Fibroblast of lung (primary cell): Measurements from ENCODE around the gene METTL16. TPM values are rescaled to one million over a fixed set of nuclear protein-coding genes. Genes with fewer than 3 reads are reported as not detected.

Experiments
- DNase-seq, 2 donors: peaks; one replicate each; pipeline versions ENCODE4 v3.0.0 to v3.0.0-alpha.2; 2010; ENCODE audit warnings: low read depth in 2 of 2
- H2AFZ ChIP-seq: 2 replicates; pipeline ENCODE4 v1.5.1; 2012; ENCODE audit warnings: low read length, control low read depth, inconsistent platforms
- H3K27ac ChIP-seq: 2 replicates; pipeline ENCODE4 v1.5.1; 2011; ENCODE audit warnings: low read length, control low read depth; ENCODE audit not compliant: insufficient read depth
- H3K27me3 ChIP-seq: 2 replicates; pipeline ENCODE4 v1.5.1; 2011; ENCODE audit warnings: mild to moderate bottlenecking, low read length; ENCODE audit not compliant: control insufficient read depth, insufficient read depth
- H3K36me3 ChIP-seq: 2 replicates; pipeline ENCODE4 v1.5.1; 2011; ENCODE audit warnings: low read length; ENCODE audit not compliant: control insufficient read depth, insufficient read depth
- H3K4me1 ChIP-seq: 2 replicates; pipeline ENCODE4 v1.5.1; 2011; ENCODE audit warnings: low read length; ENCODE audit not compliant: control insufficient read depth, insufficient read depth; ENCODE audit errors: extremely low read depth
- H3K4me2 ChIP-seq: 2 replicates; pipeline ENCODE4 v1.5.1; 2011; ENCODE audit warnings: low read length, control low read depth; ENCODE audit not compliant: insufficient read depth; ENCODE audit errors: extremely low read depth
- H3K4me3 ChIP-seq, 4 experiments: fragments of 200-600 bp in 1 of 4; sonication (generic) in 1 of 4; replicated peaks in 1 of 4; 2 replicates each; pipeline ENCODE4 v1.5.1; 2011 to 2016; ENCODE audit warnings: low read length in 4 of 4, low read depth in 3 of 4, mild to moderate bottlenecking in 3 of 4, control low read depth in 2 of 4, inconsistent platforms in 1 of 4, mixed read lengths in 1 of 4; ENCODE audit not compliant: insufficient read depth in 1 of 4; ENCODE audit errors: control extremely low read depth in 1 of 4
- H3K79me2 ChIP-seq: 2 replicates; pipeline ENCODE4 v1.5.1; 2012; ENCODE audit warnings: mild to moderate bottlenecking, low read length, inconsistent platforms; ENCODE audit not compliant: control insufficient read depth, insufficient read depth
- H3K9ac ChIP-seq: 2 replicates; pipeline ENCODE4 v1.5.1; 2011; ENCODE audit warnings: mild to moderate bottlenecking, low read length, control low read depth; ENCODE audit not compliant: insufficient read depth
- H3K9me3 ChIP-seq: 2 replicates; pipeline ENCODE4 v1.5.1; 2012; ENCODE audit warnings: low read depth, low read length; ENCODE audit not compliant: control insufficient read depth, insufficient read depth
- H4K20me1 ChIP-seq: 2 replicates; pipeline ENCODE4 v1.5.1; 2011; ENCODE audit warnings: low read length; ENCODE audit not compliant: control insufficient read depth, insufficient read depth; ENCODE audit errors: extremely low read depth
- EZH2 ChIP-seq: IDR thresholded peaks from 2 replicates; pipeline ENCODE4 v1.5.1; 2012; ENCODE audit warnings: low read length, control low read depth, mild to moderate bottlenecking; ENCODE audit errors: missing control alignments
- polyA plus RNA-seq, 2 donors: library from polyadenylated mRNA; depleted of rRNA in 1 of 2; stranded (reverse) in 1 of 2; unstranded in 1 of 2; fragments of >200 nt; gene quantifications; 2 replicates each; pipeline ENCODE4 v1.2.1, GENCODE V29; 2011 to 2012; ENCODE audit warnings: missing spikeins in 1 of 2
- total RNA-seq: library from RNA; depleted of rRNA; stranded (reverse); fragments of >200 nt; gene quantifications from 2 replicates; pipeline ENCODE4 v1.2.1, GENCODE V29; 2014
- TF ChIP-seq, protein P1 (sequence below), 2 donors: IDR thresholded peaks in 1 of 2; conservative IDR thresholded peaks in 1 of 2; 1 replicate in 1 of 2; 2 replicates in 1 of 2; pipeline ENCODE4 v1.5.1; 2011 to 2012; ENCODE audit warnings: low read length in 2 of 2, control low read depth in 1 of 2, inconsistent platforms in 1 of 2, low read depth in 1 of 2, mild to moderate bottlenecking in 1 of 2

The METTL16 gene
- total and polyA plus RNA-seq, 2 donors (not counting 1 experiment from before 2014, with no cell fraction given) = 12.2 to 13.4 TPM

- Histone ChIP-seq H2AFZ (no peak overlapping the region), H3K36me3 (peaks cover 8% of the 10 kb centered on the region), H3K27me3 (no peaks in the 10 kb centered on the region), H3K27ac (no peak overlapping the region), H3K9me3 (no peaks in the 10 kb centered on the region), H3K4me1 (no peaks in the 10 kb centered on the region), H3K9ac (no peak overlapping the region), H4K20me1 (no peaks in the 10 kb centered on the region), H3K4me2 (no peak overlapping the region), H3K4me3 (no peak overlapping the region), H3K79me2 (no peaks in the 10 kb centered on the region)
- no peak for TF ChIP-seq EZH2
- TF ChIP-seq, protein P1, sequence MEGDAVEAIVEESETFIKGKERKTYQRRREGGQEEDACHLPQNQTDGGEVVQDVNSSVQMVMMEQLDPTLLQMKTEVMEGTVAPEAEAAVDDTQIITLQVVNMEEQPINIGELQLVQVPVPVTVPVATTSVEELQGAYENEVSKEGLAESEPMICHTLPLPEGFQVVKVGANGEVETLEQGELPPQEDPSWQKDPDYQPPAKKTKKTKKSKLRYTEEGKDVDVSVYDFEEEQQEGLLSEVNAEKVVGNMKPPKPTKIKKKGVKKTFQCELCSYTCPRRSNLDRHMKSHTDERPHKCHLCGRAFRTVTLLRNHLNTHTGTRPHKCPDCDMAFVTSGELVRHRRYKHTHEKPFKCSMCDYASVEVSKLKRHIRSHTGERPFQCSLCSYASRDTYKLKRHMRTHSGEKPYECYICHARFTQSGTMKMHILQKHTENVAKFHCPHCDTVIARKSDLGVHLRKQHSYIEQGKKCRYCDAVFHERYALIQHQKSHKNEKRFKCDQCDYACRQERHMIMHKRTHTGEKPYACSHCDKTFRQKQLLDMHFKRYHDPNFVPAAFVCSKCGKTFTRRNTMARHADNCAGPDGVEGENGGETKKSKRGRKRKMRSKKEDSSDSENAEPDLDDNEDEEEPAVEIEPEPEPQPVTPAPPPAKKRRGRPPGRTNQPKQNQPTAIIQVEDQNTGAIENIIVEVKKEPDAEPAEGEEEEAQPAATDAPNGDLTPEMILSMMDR (conservative IDR thresholded peaks at IDR 0.05 in 1 of 2, IDR thresholded peaks at IDR 0.05 in 1 of 2; ENCODE audit: low read depth in 1 of 2, low read length in 2 of 2) = no peak
- DNase-seq = no peak
Measured at GRCh38 chr17:2370211-2370589, 141.5 kb downstream of the METTL16 start.

DNA sequence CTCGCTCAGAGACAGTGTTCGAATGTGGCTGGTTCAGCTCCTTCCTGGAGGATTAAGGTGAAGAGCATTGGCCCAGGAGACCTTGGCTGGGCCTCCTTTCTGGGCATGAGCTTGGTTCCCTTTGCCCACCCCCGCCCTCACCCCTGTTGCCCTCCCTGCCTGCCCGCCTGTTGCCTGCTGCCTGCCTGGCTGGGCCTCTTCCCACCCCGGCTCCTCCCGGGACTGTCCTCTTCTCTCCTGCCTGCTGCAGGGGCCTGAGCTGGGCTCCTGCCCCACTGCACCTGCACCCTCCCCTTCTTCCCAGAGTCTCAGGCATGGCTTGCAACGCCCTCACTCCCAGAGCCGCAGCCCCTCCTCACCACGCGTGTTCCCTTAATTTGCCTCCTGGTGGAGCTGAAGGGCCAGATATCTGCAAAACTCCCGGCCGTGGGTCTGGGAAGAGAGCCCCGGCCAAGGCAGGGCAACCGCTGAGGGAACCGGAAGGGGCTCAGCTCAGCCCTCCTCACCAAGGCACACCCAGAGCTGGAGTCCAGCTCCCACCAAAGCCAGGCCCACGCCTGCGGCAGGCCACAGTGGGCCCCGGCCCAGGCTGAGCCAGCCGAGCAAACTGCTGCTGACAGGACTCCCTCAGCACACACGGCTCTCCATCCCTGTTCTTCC, 142.0 kb downstream of the METTL16 start:
- Histone ChIP-seq H3K9ac (no peak overlapping the region), H3K4me3 (no peak overlapping the region), H3K9me3 (no peaks in the 10 kb centered on the region), H3K27me3 (no peaks in the 10 kb centered on the region), H3K4me2 (no peak overlapping the region), H3K4me1 (no peaks in the 10 kb centered on the region), H3K27ac (no peak overlapping the region), H3K36me3 (peaks cover 6% of the 10 kb centered on the region), H2AFZ (no peak overlapping the region), H4K20me1 (no peaks in the 10 kb centered on the region), H3K79me2 (no peaks in the 10 kb centered on the region)
- DNase-seq = peak in 1 of 2 donors; percentile 32
- no peak for TF ChIP-seq EZH2
- TF ChIP-seq, protein P1 (conservative IDR thresholded peaks at IDR 0.05 in 1 of 2, IDR thresholded peaks at IDR 0.05 in 1 of 2; ENCODE audit: low read depth in 1 of 2, low read length in 2 of 2) = peak in 1 of 2 donors; percentile 9

GRCh38 chr17:2369039-2369438, 142.6 kb downstream of the METTL16 start:
- peak in 1 of 2 donors; percentile 28 for DNase-seq
- Histone ChIP-seq H3K27me3 (no peaks in the 10 kb centered on the region), H3K9me3 (no peaks in the 10 kb centered on the region), H3K36me3 (peaks cover 10% of the 10 kb centered on the region), H3K4me3 (no peak overlapping the region), H3K9ac (no peak overlapping the region), H3K27ac (no peak overlapping the region), H2AFZ (no peak overlapping the region), H3K4me1 (no peaks in the 10 kb centered on the region), H4K20me1 (no peaks in the 10 kb centered on the region), H3K4me2 (no peak overlapping the region), H3K79me2 (no peaks in the 10 kb centered on the region)
- no peak for TF ChIP-seq EZH2
- TF ChIP-seq, protein P1 (conservative IDR thresholded peaks at IDR 0.05 in 1 of 2, IDR thresholded peaks at IDR 0.05 in 1 of 2; ENCODE audit: low read depth in 1 of 2, low read length in 2 of 2) = no peak
